NB4 (cell line): ENCODE data around the gene SEMA3C.

Source experiments
- POLR2A ChIP-seq: IDR thresholded peaks from 2 replicates; pipeline ENCODE4 v1.6.1; 2011; ENCODE audit warnings: mild to moderate bottlenecking; ENCODE audit not compliant: insufficient read length; ENCODE audit errors: extremely low read depth
- TF ChIP-seq, protein P1 (sequence below): IDR thresholded peaks from one replicate; pipeline ENCODE4 v1.5.1; 2012; ENCODE audit warnings: low read depth, low read length
- TF ChIP-seq, protein P2 (sequence below): IDR thresholded peaks from 2 replicates; pipeline ENCODE4 v1.6.1; 2011; ENCODE audit warnings: low read depth, low read length

DNA sequence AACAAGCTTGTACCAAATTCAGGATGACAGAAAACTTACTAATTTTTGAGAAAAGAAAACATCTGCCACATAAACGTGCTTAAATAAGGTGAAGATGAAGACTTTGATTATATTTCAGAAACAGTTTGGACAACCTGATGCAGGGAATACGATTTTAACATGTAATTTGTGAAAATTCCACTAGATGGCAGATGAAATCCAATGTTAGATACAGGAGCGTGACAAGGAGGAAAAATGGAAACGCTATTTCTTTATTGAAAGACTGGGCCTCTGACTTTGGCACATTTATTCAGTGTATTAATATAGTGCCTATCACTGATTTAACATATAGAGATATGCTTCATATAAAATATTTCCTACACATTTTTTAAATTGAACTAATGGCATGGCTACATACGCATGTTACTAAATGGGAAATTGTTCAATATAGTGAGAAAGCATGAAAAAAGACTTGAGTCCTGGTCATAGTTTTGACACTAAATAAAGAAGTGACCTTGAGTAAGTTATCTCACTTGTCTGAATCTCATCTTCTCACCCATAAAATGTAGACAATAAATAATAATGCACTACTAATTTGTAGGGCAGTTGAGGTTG lies 219.7 kb downstream of the SEMA3C start:
- TF ChIP-seq, protein P1, sequence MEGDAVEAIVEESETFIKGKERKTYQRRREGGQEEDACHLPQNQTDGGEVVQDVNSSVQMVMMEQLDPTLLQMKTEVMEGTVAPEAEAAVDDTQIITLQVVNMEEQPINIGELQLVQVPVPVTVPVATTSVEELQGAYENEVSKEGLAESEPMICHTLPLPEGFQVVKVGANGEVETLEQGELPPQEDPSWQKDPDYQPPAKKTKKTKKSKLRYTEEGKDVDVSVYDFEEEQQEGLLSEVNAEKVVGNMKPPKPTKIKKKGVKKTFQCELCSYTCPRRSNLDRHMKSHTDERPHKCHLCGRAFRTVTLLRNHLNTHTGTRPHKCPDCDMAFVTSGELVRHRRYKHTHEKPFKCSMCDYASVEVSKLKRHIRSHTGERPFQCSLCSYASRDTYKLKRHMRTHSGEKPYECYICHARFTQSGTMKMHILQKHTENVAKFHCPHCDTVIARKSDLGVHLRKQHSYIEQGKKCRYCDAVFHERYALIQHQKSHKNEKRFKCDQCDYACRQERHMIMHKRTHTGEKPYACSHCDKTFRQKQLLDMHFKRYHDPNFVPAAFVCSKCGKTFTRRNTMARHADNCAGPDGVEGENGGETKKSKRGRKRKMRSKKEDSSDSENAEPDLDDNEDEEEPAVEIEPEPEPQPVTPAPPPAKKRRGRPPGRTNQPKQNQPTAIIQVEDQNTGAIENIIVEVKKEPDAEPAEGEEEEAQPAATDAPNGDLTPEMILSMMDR = peak; percentile 37
- TF ChIP-seq POLR2A = no peak
- TF ChIP-seq, protein P2, sequence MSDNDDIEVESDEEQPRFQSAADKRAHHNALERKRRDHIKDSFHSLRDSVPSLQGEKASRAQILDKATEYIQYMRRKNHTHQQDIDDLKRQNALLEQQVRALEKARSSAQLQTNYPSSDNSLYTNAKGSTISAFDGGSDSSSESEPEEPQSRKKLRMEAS = peak; percentile 35
